AG20443 (cell line): ENCODE measurements around the gene OSBPL10.

Experiments
- DNase-seq: peaks from one replicate; pipeline ENCODE4 v3.0.0; 2012; ENCODE audit warnings: low spot score, mixed read lengths

The OSBPL10 gene

DNA sequence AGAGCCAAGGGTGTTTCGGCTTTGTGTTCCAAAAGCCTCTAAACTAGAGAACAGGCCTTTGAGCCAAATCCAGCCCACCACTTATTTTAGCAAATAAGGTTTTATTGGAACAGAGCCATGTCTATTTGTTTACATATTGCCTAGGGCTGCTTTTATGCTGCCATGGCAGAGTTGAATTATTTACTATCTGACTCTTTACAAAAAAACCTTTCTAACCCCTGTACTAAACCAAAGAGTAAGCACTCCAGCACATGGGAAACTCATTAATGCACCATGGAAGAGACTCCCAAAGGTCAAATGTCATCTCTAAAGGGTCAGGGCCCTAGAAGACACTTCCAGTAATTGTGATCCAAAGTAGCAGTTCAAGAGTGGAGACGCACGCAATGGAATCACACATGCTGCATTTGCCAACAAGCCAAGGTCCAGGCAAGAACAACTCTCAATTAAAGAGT is 22.3 kb downstream of the OSBPL10 start:
- no peak for DNase-seq

- DNase-seq, result no peak
Observed at GRCh38 chr3:31957106-31957505, 24.0 kb downstream of the OSBPL10 start.

- DNase-seq, result no peak
Observed at GRCh38 chr3:31955581-31955980, 25.5 kb downstream of the OSBPL10 start.

- no peak for DNase-seq
Observed at GRCh38 chr3:31953636-31954035, 27.4 kb downstream of the OSBPL10 start.

DNA sequence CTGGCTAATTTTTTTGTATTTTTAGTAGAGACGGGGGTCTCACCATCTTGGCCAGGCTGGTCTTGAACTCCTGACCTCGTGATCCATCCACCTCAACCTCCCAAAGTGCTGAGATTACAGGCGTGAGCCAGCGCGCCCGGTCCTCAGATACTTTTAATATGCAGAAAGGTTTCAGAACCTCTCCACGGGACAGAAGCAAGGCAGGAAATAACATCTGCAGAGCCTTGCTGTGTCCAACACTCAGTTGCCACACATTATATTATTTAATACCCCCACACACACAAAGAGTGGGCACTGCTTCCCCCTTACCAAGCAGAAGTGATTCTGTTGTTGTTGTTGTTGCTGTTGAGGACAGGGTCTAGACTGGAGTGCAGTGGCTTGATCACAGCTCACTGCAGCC is 28.0 kb downstream of the OSBPL10 start:
- no peak for DNase-seq

DNA sequence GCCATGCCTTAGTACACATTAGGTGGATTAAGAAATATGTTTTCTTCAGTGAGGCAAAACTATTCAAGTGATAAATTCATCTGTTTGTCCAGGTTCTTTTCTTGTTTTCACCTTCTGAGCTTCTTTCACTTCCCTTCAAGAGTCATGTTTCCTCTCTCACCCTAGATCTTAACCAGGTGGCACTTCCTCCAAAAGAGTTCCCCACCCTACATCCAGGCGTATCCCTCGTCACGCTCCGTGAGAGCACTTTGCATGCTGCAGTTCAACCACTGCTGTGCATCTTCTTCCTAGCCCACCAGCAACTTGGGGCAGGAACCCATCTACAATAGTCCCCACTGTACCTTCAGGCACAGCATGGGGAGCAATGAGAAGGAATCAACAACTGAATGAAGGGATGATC is 28.9 kb downstream of the OSBPL10 start:
- DNase-seq, result no peak

- DNase-seq, result no peak
Observed at GRCh38 chr3:31948280-31948679, 32.8 kb downstream of the OSBPL10 start.

DNA sequence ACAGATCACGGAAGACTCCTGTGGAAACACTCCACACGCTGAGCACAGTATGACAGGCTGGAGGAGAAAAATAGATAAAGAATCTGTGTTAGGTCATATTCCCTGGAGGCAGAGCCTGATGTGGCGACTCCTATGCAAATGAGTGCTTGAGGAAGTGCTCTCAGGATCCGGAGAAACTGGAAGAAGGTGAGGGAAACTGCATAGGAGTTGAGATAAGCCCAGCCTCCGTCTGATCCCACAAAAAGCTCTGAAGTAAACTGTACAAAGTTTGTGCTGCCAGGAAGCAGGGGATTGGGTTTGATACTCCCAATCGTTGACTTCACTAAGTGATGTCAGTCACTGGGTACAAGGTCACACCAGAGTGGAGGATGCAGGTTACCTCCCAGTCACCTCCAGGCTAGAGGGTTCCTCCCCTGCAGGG is 33.4 kb downstream of the OSBPL10 start:
- no peak for DNase-seq

- DNase-seq, result no peak
Observed at GRCh38 chr3:31947162-31947561, 33.9 kb downstream of the OSBPL10 start.

- no peak for DNase-seq
Observed at GRCh38 chr3:31946484-31947081, 34.5 kb downstream of the OSBPL10 start.

DNA sequence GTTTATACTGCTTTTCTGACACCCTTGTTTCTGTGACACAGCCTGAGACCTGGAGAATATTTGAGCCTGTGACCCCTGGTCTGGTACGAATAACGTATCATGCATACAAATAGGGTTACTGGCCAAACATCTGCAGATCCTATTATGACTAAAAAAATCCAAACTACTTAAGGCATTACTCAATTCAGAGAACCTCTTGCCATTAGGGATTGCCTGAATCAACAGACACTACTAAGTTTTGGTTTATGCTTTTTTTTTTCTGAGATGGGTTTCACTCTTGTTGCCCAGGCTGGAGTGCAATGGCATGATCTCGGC is 35.4 kb downstream of the OSBPL10 start:
- DNase-seq, result peak; percentile 35

GRCh38 chr3:31943041-31943440 is 38.0 kb downstream of the OSBPL10 start:
- DNase-seq, result no peak

DNA sequence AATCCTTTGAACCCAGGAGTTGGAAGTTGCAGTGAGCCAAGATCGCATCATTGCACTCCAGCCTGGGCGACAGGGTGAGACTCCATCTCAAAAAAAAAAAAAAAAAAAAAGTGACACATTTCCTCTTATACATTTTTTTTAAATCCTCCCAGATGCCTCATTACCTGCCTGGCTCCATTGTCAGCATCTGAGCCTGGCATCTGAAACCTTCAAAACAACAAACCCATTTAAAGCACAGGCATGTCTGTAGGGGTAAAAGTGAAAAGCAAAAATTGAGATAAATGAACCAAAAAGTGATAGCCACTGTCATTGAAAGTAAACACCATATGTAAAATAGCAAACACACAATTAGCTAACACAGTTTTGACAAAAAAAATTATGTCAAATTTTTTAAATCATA is 38.6 kb downstream of the OSBPL10 start:
- no peak for DNase-seq

DNA sequence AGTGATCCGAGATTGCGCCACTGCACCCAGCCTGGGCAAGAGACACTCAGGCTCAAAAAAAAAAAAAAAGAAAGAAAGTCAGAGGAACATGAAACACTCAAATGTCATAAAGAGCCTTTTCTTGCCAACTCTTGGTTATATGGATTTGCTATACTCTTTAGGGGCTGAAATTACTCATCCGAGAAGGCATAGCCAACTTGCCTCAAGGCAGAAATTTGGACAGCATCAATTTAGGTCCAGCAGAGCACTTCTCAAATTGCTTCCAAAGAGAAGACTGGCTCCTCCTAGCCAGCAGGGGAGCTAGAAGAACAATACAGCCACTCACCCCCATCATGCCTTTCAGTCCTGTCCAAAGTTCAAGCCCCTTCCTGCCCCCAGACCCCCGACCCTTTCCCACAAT is 43.8 kb downstream of the OSBPL10 start:
- DNase-seq, result no peak

DNA sequence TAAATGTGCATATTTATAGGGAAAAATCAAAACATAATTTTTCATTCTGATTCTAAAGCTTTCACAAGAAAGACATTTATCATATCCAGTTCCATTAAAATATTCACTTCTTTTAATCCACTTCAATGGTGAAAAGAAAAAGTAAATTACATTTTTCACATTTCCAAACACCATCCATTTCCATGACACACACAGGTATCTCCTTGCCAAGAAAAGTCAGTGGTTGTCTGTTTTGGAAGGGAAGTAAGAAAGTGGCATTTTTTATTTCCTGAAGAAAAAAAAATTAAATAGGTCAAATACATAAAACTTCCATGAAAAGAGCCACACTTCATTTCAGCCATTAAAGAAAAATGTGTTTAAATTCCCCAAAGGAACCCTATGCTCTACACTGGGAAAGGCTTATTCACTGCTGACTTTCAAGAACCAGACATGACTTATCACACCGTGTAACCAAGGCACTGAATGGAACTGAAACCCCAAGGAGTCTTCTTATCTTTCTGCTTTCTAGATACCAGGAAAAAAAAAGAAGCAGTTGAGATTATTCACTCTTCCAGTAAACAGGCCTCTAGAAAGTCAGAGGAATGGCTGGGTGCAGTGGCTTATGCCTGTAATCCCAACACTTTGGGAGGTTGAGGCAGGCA is 44.5 kb downstream of the OSBPL10 start:
- DNase-seq, result no peak

- no peak for DNase-seq
Observed at GRCh38 chr3:31934866-31935265, 46.2 kb downstream of the OSBPL10 start.

DNA sequence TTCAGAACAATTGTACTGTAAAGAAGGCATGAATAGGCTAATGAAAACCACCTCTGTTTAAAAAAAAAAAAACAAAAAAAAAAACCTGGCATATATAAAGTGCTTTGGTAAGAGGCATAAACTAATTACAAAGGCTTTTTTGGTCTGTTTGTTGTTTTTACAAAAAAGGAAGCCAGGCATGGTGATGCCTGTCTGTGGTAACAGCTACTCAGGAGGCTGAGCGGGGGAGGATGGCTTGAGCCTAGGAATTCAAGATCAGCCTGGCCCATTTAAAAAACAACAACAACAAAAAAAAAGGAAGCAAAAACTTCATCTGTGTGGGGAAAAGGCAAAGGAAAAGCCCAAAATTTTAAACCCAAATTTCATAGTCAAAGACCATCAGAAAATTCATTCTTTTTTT is 47.0 kb downstream of the OSBPL10 start:
- no peak for DNase-seq

GRCh38 chr3:31932990-31933389 is 48.1 kb downstream of the OSBPL10 start:
- DNase-seq, result no peak

GRCh38 chr3:31929826-31930502 is 51.1 kb downstream of the OSBPL10 start:
- DNase-seq, result no peak

- DNase-seq, result no peak
Observed at GRCh38 chr3:31927811-31928210, 53.3 kb downstream of the OSBPL10 start.

DNA sequence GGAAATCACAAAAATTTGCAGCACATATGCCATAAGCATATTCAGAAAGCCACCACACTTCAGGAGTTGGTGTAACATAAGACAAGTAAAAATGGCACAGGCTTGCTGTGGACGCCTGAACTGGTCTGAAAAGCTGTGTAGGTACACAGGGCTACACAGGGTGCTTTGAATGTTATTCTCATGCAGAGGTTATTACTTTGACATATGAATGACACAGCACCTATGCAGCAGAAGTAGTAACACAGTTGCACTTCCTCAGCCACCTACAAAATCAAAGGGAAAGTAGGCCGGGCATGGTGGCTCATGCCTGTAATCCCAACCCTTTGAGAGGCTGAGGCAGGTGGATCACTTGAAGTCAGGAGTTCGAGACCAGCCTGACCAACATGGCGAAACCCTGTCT is 54.5 kb downstream of the OSBPL10 start:
- no peak for DNase-seq

- no peak for DNase-seq
Observed at GRCh38 chr3:31925271-31925630, 55.8 kb downstream of the OSBPL10 start.

GRCh38 chr3:31924610-31925270 is 56.3 kb downstream of the OSBPL10 start:
- no peak for DNase-seq
